ENCODE data around the gene WDR75.

The WDR75 gene

GRCh38 chr2:189485146-189485545 is 43.9 kb downstream of the WDR75 start:
- in situ Hi-C loops (cut with MboI; ENCODE audit: low pct_unique_long_range_greater_than_20kb, low sequenced_read_pairs, unreplicated experiment): no loop called here
- TF ChIP-seq, protein P1, sequence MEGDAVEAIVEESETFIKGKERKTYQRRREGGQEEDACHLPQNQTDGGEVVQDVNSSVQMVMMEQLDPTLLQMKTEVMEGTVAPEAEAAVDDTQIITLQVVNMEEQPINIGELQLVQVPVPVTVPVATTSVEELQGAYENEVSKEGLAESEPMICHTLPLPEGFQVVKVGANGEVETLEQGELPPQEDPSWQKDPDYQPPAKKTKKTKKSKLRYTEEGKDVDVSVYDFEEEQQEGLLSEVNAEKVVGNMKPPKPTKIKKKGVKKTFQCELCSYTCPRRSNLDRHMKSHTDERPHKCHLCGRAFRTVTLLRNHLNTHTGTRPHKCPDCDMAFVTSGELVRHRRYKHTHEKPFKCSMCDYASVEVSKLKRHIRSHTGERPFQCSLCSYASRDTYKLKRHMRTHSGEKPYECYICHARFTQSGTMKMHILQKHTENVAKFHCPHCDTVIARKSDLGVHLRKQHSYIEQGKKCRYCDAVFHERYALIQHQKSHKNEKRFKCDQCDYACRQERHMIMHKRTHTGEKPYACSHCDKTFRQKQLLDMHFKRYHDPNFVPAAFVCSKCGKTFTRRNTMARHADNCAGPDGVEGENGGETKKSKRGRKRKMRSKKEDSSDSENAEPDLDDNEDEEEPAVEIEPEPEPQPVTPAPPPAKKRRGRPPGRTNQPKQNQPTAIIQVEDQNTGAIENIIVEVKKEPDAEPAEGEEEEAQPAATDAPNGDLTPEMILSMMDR (IDR thresholded peaks at IDR 0.05; ENCODE audit: extremely low read depth, insufficient read depth, missing control alignments): no peak
- DNase-seq (ENCODE audit: low spot score): no peak

DNA sequence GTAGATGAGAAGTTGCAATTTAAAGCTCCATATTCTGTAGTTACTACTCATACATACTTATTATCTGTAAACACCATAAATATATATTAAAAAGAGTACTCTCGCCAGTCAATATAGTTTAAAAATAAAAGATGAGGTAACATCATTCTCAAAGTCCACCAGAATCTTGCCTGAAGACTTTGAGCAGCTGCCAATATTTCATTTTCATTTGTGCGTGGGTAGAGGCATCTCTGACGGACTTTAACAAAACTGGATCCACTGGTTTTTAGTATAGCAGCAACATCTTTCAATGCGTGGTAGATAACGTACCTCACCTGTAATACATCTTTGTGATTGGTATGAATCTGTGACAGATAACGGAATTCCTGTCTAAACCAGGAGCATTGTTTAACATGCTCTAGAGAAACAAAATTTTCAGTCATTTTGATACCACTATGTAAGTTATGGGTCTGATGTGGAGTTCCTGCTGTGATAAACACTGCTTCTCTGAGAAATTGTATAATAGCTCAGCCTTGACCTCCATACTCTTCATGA is 45.0 kb downstream of the WDR75 start:
- in situ Hi-C loops (cut with MboI; ENCODE audit: low pct_unique_long_range_greater_than_20kb, low sequenced_read_pairs, unreplicated experiment): no loop called here
- no peak for DNase-seq (ENCODE audit: low spot score)
- TF ChIP-seq, protein P1 (IDR thresholded peaks at IDR 0.05; ENCODE audit: extremely low read depth, insufficient read depth, missing control alignments): no peak

DNA sequence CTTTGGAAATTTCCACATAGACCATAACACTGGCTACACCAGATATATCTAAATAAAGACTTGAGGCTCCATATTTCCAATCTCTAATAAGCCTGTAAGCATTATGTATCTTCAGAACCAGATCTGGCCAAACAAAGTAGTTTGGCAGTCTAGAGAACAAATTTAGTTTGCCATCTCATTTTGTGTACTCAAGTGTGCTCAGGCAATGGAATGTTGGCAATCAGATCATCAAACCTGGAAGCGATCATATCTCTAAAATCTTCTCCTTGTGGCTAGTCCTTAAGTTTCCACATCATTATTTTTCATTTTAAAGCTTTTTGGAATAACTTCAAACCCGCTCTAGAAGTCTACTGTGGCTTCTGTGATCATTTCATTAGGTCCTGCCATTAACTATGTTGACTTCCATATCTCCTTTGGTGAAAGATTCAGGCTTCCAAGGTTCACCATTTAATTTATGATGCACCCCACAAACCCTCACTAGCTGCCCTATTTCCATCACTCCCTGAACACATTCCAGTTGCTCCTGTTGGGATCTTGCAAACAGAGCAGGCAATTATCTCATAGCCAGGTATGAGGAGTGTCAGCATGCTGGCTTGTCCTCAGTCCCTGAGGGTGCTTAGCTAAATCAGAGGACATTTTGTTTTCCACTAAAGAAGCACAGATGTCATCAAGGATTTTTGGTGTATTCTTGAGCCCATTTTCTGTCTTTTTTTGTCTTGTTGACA is 46.2 kb downstream of the WDR75 start:
- in situ Hi-C loops (cut with MboI; ENCODE audit: low pct_unique_long_range_greater_than_20kb, low sequenced_read_pairs, unreplicated experiment): no loop called here

DNA sequence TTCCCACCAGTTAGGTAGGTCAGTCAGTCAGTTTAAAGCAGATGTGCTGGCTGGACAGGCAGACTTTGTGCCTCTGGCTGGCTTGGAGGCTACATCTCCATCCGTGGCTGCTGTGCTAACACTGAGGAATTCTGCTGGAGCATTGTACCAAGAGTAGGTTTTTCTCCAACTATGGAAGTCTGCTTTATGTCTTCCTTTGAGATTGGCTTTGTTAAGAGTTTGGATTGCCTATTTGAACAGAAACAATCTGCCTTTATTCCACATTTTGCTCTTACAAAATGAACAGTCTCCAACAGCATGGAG is 46.7 kb downstream of the WDR75 start:
- TF ChIP-seq, protein P1 (IDR thresholded peaks at IDR 0.05; ENCODE audit: extremely low read depth, insufficient read depth, missing control alignments): no peak
- in situ Hi-C loops (cut with MboI; ENCODE audit: low pct_unique_long_range_greater_than_20kb, low sequenced_read_pairs, unreplicated experiment): no loop called here
- no peak for DNase-seq (ENCODE audit: low spot score)

More for the DNA sequence above, 46.2 kb downstream of the WDR75 start:
- TF ChIP-seq, protein P1 (IDR thresholded peaks at IDR 0.05; ENCODE audit: extremely low read depth, insufficient read depth, missing control alignments): no peak
- no peak for DNase-seq (ENCODE audit: low spot score)

DNA sequence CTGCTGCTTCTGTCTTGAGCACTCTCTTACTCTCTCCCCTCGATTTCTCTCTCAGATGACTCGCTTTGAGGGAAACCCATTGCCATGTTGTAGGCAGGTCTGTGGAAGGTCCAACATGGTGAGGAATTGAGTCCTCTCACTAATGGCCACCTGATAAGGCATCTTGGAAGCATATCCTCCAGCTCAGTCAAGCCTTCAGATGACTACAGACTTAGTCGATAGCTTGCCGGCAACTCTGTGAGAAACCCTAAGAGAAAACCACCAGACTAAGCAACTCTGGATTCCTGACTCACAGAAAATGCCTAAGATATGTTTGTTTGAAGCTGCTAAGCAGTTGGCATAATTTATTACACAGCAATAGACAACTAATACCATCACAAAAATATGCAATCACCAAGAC is 51.2 kb downstream of the WDR75 start:
- in situ Hi-C loops (cut with MboI; ENCODE audit: low pct_unique_long_range_greater_than_20kb, low sequenced_read_pairs, unreplicated experiment): no loop called here
- TF ChIP-seq, protein P1 (IDR thresholded peaks at IDR 0.05; ENCODE audit: extremely low read depth, insufficient read depth, missing control alignments): no peak
- no peak for DNase-seq (ENCODE audit: low spot score)

GRCh38 chr2:189498205-189498604 is 56.9 kb downstream of the WDR75 start:
- TF ChIP-seq, protein P1 (IDR thresholded peaks at IDR 0.05; ENCODE audit: extremely low read depth, insufficient read depth, missing control alignments): no peak
- no peak for DNase-seq (ENCODE audit: low spot score)
- in situ Hi-C loops (cut with MboI; ENCODE audit: low pct_unique_long_range_greater_than_20kb, low sequenced_read_pairs, unreplicated experiment): no loop called here
